Measurements from ENCODE around the gene CYP4A22.

DNA sequence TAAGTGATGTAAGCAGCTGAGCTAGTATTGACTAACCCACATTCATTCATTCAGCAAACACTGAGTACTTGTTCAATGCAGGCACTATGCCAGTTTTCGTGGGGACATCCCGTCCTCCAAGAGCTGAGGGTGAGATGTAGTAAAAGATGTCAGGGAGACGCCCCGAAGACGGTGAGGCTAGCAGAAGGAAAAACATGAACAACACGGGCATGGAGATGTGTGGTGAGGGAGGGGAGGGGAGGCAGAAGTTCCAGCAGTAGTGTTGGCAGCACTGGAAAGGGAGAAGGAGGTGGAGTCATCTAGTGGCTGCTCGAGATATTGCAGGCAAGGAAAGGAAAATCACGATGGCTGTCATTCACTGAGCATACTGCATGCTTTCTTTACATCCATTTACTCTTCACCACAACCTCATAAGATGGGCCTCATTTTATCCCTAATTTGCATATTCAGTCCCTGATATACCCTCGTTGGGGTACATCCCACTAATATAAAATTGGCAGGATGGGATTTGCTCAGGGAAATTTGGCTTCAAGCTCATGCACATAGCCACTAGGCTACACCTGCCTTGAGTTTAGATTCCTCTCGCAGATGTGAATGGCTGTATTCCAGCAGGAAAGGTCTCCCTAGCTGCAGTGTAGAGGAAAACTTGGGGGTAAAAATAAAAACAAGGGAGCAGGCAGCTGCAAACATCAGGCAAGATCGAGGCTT is 38.1 kb downstream of the CYP4A22 start:
- TF ChIP-seq ZNF501 (tag by site-specific recombination; IDR thresholded peaks at IDR 0.05): no peak
- no peak for TF ChIP-seq ZNF777 (tag by site-specific recombination; IDR thresholded peaks at IDR 0.05; ENCODE audit: borderline replicate concordance)
- peak; percentile 97 for TF ChIP-seq CTCF (tag by site-specific recombination; IDR thresholded peaks at IDR 0.05)
- no peak for TF ChIP-seq ZNF133 (tag by site-specific recombination; IDR thresholded peaks at IDR 0.05)
- peak; percentile 81 for TF ChIP-seq ZNF2 (tag by site-specific recombination; IDR thresholded peaks at IDR 0.05)
- TF ChIP-seq MZF1 (tag by site-specific recombination; IDR thresholded peaks at IDR 0.05; ENCODE audit: borderline replicate concordance): no peak
- no peak for TF ChIP-seq YY1 (tag by site-specific recombination; IDR thresholded peaks at IDR 0.05)
- TF ChIP-seq PRDM4 (tag by site-specific recombination; IDR thresholded peaks at IDR 0.05): no peak
- TF ChIP-seq, protein P1, sequence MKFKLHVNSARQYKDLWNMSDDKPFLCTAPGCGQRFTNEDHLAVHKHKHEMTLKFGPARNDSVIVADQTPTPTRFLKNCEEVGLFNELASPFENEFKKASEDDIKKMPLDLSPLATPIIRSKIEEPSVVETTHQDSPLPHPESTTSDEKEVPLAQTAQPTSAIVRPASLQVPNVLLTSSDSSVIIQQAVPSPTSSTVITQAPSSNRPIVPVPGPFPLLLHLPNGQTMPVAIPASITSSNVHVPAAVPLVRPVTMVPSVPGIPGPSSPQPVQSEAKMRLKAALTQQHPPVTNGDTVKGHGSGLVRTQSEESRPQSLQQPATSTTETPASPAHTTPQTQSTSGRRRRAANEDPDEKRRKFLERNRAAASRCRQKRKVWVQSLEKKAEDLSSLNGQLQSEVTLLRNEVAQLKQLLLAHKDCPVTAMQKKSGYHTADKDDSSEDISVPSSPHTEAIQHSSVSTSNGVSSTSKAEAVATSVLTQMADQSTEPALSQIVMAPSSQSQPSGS (tag by site-specific recombination; IDR thresholded peaks at IDR 0.05; ENCODE audit: low read depth): no peak
- TF ChIP-seq ZNF76 (tag by site-specific recombination; IDR thresholded peaks at IDR 0.05; ENCODE audit: borderline replicate concordance, low read depth): no peak
- no peak for TF ChIP-seq ZBTB48 (tag by site-specific recombination; IDR thresholded peaks at IDR 0.05)
- no peak for TF ChIP-seq ELK4 (IDR thresholded peaks at IDR 0.05; ENCODE audit: borderline replicate concordance, low read depth, low read length)
- no peak for TF ChIP-seq ZNF48 (tag by site-specific recombination; IDR thresholded peaks at IDR 0.05)
